ENCODE measurements around the gene BLACAT1.

BLACAT1 gene

GRCh38 chr1:205493241-205494085 lies 37.6 kb upstream of the BLACAT1 start:
- no peak overlapping the region for H3K4me3 ChIP-seq (ENCODE audit: control insufficient read depth, low read depth, low read length)
- DNase-seq (ENCODE audit: low read depth): peak; percentile 77
- no peak for TF ChIP-seq CTCF (conservative IDR thresholded peaks at IDR 0.05; ENCODE audit: control insufficient read depth, insufficient read depth, low read depth, low read length)

GRCh38 chr1:205492774-205493173 lies 36.9 kb upstream of the BLACAT1 start:
- H3K4me3 ChIP-seq (ENCODE audit: control insufficient read depth, low read depth, low read length): no peak overlapping the region
- TF ChIP-seq CTCF (conservative IDR thresholded peaks at IDR 0.05; ENCODE audit: control insufficient read depth, insufficient read depth, low read depth, low read length): no peak
- DNase-seq (ENCODE audit: low read depth): no peak

DNA sequence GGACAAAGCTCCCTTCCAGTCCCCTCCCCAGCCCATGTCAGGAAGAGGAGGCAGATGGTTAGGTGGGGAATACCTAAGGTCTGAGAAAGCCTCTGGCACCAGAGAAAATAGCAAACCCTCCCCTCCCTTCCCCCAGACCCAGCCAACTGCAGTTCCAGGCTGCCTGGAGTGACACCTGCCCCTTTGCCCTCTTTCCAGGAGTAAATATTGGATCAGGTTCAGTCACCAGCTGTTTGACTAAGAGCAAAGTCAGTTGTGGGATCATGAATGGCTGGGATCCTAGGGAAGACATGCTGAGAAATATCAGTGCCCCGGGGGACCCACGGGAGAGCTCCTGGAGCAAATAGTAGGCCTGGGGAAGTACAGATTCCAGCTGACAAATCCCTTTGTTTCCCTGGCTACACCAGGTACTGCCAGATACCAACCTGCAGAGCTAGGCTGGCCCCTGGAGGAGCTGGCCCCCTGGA lies 36.4 kb upstream of the BLACAT1 start:
- H3K4me3 ChIP-seq (ENCODE audit: control insufficient read depth, low read depth, low read length): no peak overlapping the region

DNA sequence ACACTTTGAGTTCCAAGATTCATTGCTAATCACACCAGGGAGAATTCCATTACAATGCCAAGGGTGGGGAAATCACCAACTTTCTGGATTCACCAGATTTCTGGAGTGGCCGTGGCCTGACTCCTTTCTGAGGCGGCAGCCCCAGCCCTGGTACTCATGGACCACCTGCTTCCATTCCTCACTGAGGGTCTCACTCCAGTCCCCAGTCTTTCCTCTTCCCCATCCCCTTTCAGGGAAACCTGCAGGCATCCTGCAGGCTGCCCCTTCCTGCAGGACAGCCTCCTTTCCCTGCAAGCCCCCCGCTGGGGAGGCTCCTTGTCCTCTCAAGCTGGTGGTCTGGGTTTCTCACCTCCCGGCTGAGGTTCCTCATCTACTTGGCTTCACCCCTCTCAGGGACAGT lies 35.9 kb upstream of the BLACAT1 start:
- H3K4me3 ChIP-seq (ENCODE audit: control insufficient read depth, low read depth, low read length): no peak overlapping the region
- no peak for TF ChIP-seq CTCF (conservative IDR thresholded peaks at IDR 0.05; ENCODE audit: control insufficient read depth, insufficient read depth, low read depth, low read length)
- DNase-seq (ENCODE audit: low read depth): no peak

More for the DNA sequence above, 36.4 kb upstream of the BLACAT1 start:
- TF ChIP-seq CTCF (conservative IDR thresholded peaks at IDR 0.05; ENCODE audit: control insufficient read depth, insufficient read depth, low read depth, low read length): no peak
- no peak for DNase-seq (ENCODE audit: low read depth)

- H3K4me3 ChIP-seq (ENCODE audit: control insufficient read depth, low read depth, low read length): no peak overlapping the region
- peak; percentile 86 for TF ChIP-seq CTCF (conservative IDR thresholded peaks at IDR 0.05; ENCODE audit: control insufficient read depth, insufficient read depth, low read depth, low read length)
- peak; percentile 55 for DNase-seq (ENCODE audit: low read depth)
These were observed 32.4 kb upstream of the BLACAT1 start for GRCh38 chr1:205488074-205488723.

GRCh38 chr1:205486258-205486657 lies 30.4 kb upstream of the BLACAT1 start:
- DNase-seq (ENCODE audit: low read depth): no peak
- no peak overlapping the region for H3K4me3 ChIP-seq (ENCODE audit: control insufficient read depth, low read depth, low read length)
- TF ChIP-seq CTCF (conservative IDR thresholded peaks at IDR 0.05; ENCODE audit: control insufficient read depth, insufficient read depth, low read depth, low read length): no peak
